Mesendoderm (in vitro differentiated cells): Measurements from ENCODE around the gene HTR2A.
A peak's percentile ranks its signal among the peaks of the same experiment; 100 is the strongest.

Source experiments
- DNase-seq: peaks from one replicate; pipeline ENCODE4 v3.0.0; 2013
- H2AK5ac ChIP-seq: 2 replicates; pipeline ENCODE4 v1.6.1; 2013; ENCODE audit warnings: low read length, inconsistent platforms
- H2BK120ac ChIP-seq: 2 replicates; pipeline ENCODE4 v1.6.1; 2013; ENCODE audit warnings: low read depth, mild to moderate bottlenecking, low read length, moderate library complexity, mixed read lengths
- H2BK15ac ChIP-seq: replicated peaks from 2 replicates; pipeline ENCODE4 v1.6.1; 2013; ENCODE audit warnings: low read depth, mild to moderate bottlenecking, moderate library complexity
- H2BK5ac ChIP-seq: 2 replicates; pipeline ENCODE4 v1.6.1; 2013; ENCODE audit warnings: low read length, inconsistent platforms
- H3K18ac ChIP-seq: 2 replicates; pipeline ENCODE4 v1.6.1; 2013; ENCODE audit warnings: mild to moderate bottlenecking, low read length, mixed read lengths
- H3K23ac ChIP-seq: one replicate; pipeline ENCODE4 v1.6.1; 2013; ENCODE audit warnings: low read length
- H3K27ac ChIP-seq: 2 replicates; pipeline ENCODE4 v1.5.1; 2013; ENCODE audit warnings: low read depth, mild to moderate bottlenecking, inconsistent platforms, low read length, moderate library complexity
- H3K27me3 ChIP-seq: 2 replicates; pipeline ENCODE4 v1.6.1; 2013; ENCODE audit warnings: low read length, control low read depth, mild to moderate bottlenecking, inconsistent platforms; ENCODE audit not compliant: insufficient read depth, poor library complexity
- H3K36me3 ChIP-seq: 2 replicates; pipeline ENCODE4 v1.6.1; 2013; ENCODE audit warnings: low read length, inconsistent platforms; ENCODE audit not compliant: control insufficient read depth, insufficient read depth
- H3K4ac ChIP-seq: one replicate; pipeline ENCODE4 v1.6.1; 2013; ENCODE audit warnings: low read depth, mild to moderate bottlenecking, low read length, moderate library complexity
- H3K4me1 ChIP-seq: 2 replicates; pipeline ENCODE4 v1.6.1; 2013; ENCODE audit warnings: low read depth, low read length, inconsistent platforms; ENCODE audit not compliant: control insufficient read depth
- H3K4me2 ChIP-seq: 2 replicates; pipeline ENCODE4 v1.6.1; 2013; ENCODE audit warnings: low read length
- H3K4me3 ChIP-seq: 2 replicates; pipeline ENCODE4 v1.5.1; 2013; ENCODE audit warnings: mild to moderate bottlenecking, low read length
- H3K56ac ChIP-seq: one replicate; pipeline ENCODE4 v1.6.1; 2013; ENCODE audit warnings: low read length
- H3K79me1 ChIP-seq: 2 replicates; pipeline ENCODE4 v1.6.1; 2013; ENCODE audit warnings: low read length, inconsistent platforms
- H3K79me2 ChIP-seq: 2 replicates; pipeline ENCODE4 v1.6.1; 2013; ENCODE audit warnings: mild to moderate bottlenecking, low read length; ENCODE audit not compliant: control insufficient read depth, insufficient read depth
- H3K9ac ChIP-seq: 2 replicates; pipeline ENCODE4 v1.6.1; 2013; ENCODE audit warnings: low read length, inconsistent platforms
- H4K5ac ChIP-seq: one replicate; pipeline ENCODE4 v1.6.1; 2013; ENCODE audit warnings: low read length
- H4K8ac ChIP-seq: one replicate; pipeline ENCODE4 v1.6.1; 2013; ENCODE audit warnings: low read depth, mild to moderate bottlenecking, control low read depth, low read length, moderate library complexity
- whole genome bisulfite sequencing: extraction: QIAGEN DNeasy Blood & Tissue Kit; methylation state at CpG from one replicate; pipeline ENCODE4 v1.1.7; 2013; ENCODE audit warnings: low lambda C conversion rate, missing lambda C conversion rate; ENCODE audit not compliant: insufficient coverage; ENCODE audit errors: extremely low coverage; 5-methylcytosine and 5-hydroxymethylcytosine counted together

Gene HTR2A

DNA sequence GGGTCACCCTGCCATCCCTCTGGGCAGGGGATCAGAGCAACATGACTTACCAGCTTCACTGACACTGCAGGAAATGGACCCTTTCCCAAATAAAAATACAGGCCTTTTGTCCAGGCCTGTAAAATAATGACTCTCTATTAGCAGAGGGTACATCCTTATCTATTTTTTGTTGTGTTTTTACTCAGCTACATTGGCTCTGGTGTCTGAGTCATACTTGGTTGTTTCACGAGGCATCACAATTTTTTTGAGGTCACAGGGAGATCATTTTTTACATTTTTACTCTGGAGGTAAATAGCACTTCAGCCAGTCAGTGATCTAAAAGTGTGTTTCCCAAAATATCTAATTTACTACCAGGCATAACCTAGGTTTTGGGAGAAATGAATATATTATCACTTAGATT lies 6.9 kb upstream of the HTR2A start:
- Histone ChIP-seq H2BK120ac (no peak overlapping the region), H2BK15ac (no peak overlapping the region), H3K4me3 (no peak overlapping the region), H2BK5ac (no peak overlapping the region), H3K27me3 (no peaks in the 10 kb centered on the region), H2AK5ac (no peak overlapping the region), H3K4me1 (no peaks in the 10 kb centered on the region), H3K56ac (no peak overlapping the region), H3K79me2 (no peaks in the 10 kb centered on the region), H4K5ac (no peak overlapping the region), H3K4me2 (no peak overlapping the region), H4K8ac (no peak overlapping the region), H3K18ac (no peak overlapping the region), H3K36me3 (no peaks in the 10 kb centered on the region), H3K23ac (no peak overlapping the region), H3K27ac (no peak overlapping the region), H3K79me1 (no peaks in the 10 kb centered on the region), H3K4ac (no peak overlapping the region), H3K9ac (no peak overlapping the region)
- DNase-seq = no peak
- WGBS = no CpG with 5 or more reads among the region's 1 CpG

DNA sequence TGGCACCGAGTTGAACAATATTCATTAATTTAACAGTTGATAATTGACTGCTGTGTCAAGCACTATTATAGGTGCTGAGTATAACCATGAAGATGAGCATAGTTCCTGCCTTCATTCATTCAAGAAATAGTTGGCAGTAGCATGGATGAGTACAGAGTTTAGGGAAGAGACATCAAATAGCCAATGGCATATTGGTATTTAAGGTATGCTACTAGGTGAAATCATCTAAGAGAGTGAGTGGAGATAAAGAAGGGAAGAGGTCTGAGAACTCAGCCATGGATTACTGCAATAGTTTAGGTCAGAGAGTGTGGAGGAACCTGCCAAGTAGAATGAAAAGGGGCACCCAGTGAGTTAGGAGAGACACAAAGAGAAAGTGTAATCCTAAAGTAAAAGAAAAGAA lies 4.9 kb upstream of the HTR2A start:
- no peak overlapping the region for H3K9ac ChIP-seq
- no peak overlapping the region for H3K4me3 ChIP-seq
- no peak overlapping the region for H3K18ac ChIP-seq
- H3K27ac ChIP-seq = no peak overlapping the region
- H3K79me2 ChIP-seq = no peaks in the 10 kb centered on the region
- H2AK5ac ChIP-seq = no peak overlapping the region
- WGBS = no CpG with 5 or more reads among the region's 1 CpG
- no peak overlapping the region for H4K5ac ChIP-seq
- H3K23ac ChIP-seq = no peak overlapping the region
- H3K36me3 ChIP-seq = no peaks in the 10 kb centered on the region
- no peak overlapping the region for H2BK5ac ChIP-seq
- H3K56ac ChIP-seq = no peak overlapping the region
- H3K4me2 ChIP-seq = no peak overlapping the region
- no peaks in the 10 kb centered on the region for H3K4me1 ChIP-seq
- H3K4ac ChIP-seq = no peak overlapping the region
- no peak overlapping the region for H4K8ac ChIP-seq
- no peaks in the 10 kb centered on the region for H3K79me1 ChIP-seq
- no peaks in the 10 kb centered on the region for H3K27me3 ChIP-seq
- peak; percentile 40 for DNase-seq
- no peak overlapping the region for H2BK120ac ChIP-seq
- H2BK15ac ChIP-seq = no peak overlapping the region

DNA sequence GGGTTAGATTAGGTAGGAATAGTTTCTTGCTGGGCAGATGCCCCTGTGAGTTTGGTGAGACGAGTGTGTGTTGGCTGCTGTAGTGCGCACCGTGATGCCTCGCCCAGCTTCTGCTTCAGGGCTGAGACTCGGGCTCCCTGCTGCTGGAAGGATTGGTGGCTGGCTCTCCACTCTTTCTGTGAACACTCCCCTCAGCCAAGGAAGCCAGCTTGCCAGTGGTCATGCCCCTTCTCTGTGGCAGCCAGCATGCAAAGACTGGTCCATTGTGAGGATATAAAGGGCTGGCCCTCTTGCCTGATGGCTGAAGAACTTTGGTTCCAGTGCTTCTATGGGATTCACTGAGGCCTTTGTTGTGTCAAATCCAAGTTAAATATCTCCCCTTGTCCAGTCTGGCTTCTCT lies 2.9 kb upstream of the HTR2A start:
- Histone ChIP-seq H2BK5ac (no peak overlapping the region), H3K36me3 (no peaks in the 10 kb centered on the region), H2AK5ac (no peak overlapping the region), H3K27me3 (no peaks in the 10 kb centered on the region), H3K9ac (no peak overlapping the region), H2BK120ac (no peak overlapping the region), H2BK15ac (no peak overlapping the region), H4K8ac (no peak overlapping the region), H3K4me3 (no peak overlapping the region), H3K4me2 (no peak overlapping the region), H3K18ac (no peak overlapping the region), H3K4me1 (no peaks in the 10 kb centered on the region), H3K27ac (no peak overlapping the region), H3K79me2 (no peaks in the 10 kb centered on the region), H3K56ac (no peak overlapping the region), H3K4ac (no peak overlapping the region), H4K5ac (no peak overlapping the region), H3K23ac (no peak overlapping the region), H3K79me1 (no peaks in the 10 kb centered on the region)
- DNase-seq = no peak
- no CpG with 5 or more reads among the region's 5 CpGs for WGBS

DNA sequence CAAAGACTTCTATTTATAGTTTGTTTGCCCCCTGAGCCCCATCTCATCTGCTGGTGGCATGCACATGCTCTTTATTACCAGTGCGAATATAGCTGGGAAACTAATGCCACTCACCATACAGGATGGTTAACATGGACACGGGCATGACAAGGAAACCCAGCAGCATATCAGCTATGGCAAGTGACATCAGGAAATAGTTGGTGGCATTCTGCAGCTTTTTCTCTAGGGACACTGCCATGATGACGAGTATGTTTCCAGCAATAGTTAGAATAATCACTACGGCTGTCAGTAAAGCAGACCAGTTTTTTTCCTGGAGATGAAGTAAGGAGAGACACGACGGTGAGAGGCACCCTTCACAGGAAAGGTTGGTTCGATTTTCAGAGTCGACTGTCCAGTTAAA lies 1.5 kb downstream of the HTR2A start:
- no peak overlapping the region for H4K5ac ChIP-seq
- no peak overlapping the region for H3K18ac ChIP-seq
- H3K23ac ChIP-seq = no peak overlapping the region
- H3K79me2 ChIP-seq = no peaks in the 10 kb centered on the region
- H3K4me1 ChIP-seq = peaks cover 3% of the 10 kb centered on the region
- no peak overlapping the region for H3K27ac ChIP-seq
- H2AK5ac ChIP-seq = no peak overlapping the region
- H3K4me3 ChIP-seq = no peak overlapping the region
- H2BK5ac ChIP-seq = no peak overlapping the region
- H3K9ac ChIP-seq = no peak overlapping the region
- no peak overlapping the region for H2BK120ac ChIP-seq
- H3K79me1 ChIP-seq = no peaks in the 10 kb centered on the region
- H2BK15ac ChIP-seq = no peak overlapping the region
- no peaks in the 10 kb centered on the region for H3K27me3 ChIP-seq
- no peaks in the 10 kb centered on the region for H3K36me3 ChIP-seq
- no peak overlapping the region for H3K56ac ChIP-seq
- no CpG with 5 or more reads among the region's 8 CpGs for WGBS
- no peak overlapping the region for H3K4ac ChIP-seq
- no peak overlapping the region for H3K4me2 ChIP-seq
- no peak overlapping the region for H4K8ac ChIP-seq
- no peak for DNase-seq

DNA sequence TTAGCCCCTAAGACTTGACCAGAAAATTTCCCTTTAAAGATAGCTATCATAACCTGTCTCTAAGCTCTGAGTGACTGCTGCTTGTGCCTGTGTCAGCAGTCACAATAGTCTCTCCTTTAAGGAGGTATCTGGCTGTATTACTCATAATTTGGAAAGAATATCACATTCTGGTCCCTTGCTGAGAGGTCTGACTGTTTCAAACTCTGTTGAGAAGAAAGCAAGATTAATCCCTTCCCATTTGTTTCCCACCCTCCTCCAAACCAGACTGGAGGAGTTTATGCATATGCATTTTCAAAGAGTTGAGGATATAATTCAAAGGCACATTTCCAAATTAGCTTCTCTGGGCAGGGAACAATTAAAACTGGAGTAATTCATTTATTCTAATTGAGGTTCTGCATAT lies 2.3 kb downstream of the HTR2A start:
- Histone ChIP-seq H2AK5ac (no peak overlapping the region), H3K79me2 (no peaks in the 10 kb centered on the region), H3K18ac (no peak overlapping the region), H3K4ac (no peak overlapping the region), H2BK5ac (no peak overlapping the region), H2BK15ac (no peak overlapping the region), H3K4me3 (no peak overlapping the region), H3K23ac (no peak overlapping the region), H3K36me3 (no peaks in the 10 kb centered on the region), H3K56ac (peak overlapping the region; percentile 58), H4K5ac (no peak overlapping the region), H3K9ac (peak overlapping the region; percentile 47), H3K27ac (no peak overlapping the region), H3K4me2 (peak overlapping the region; percentile 4), H3K4me1 (peaks cover 3% of the 10 kb centered on the region), H2BK120ac (no peak overlapping the region), H4K8ac (no peak overlapping the region), H3K27me3 (no peaks in the 10 kb centered on the region), H3K79me1 (no peaks in the 10 kb centered on the region)
- DNase-seq = no peak

DNA sequence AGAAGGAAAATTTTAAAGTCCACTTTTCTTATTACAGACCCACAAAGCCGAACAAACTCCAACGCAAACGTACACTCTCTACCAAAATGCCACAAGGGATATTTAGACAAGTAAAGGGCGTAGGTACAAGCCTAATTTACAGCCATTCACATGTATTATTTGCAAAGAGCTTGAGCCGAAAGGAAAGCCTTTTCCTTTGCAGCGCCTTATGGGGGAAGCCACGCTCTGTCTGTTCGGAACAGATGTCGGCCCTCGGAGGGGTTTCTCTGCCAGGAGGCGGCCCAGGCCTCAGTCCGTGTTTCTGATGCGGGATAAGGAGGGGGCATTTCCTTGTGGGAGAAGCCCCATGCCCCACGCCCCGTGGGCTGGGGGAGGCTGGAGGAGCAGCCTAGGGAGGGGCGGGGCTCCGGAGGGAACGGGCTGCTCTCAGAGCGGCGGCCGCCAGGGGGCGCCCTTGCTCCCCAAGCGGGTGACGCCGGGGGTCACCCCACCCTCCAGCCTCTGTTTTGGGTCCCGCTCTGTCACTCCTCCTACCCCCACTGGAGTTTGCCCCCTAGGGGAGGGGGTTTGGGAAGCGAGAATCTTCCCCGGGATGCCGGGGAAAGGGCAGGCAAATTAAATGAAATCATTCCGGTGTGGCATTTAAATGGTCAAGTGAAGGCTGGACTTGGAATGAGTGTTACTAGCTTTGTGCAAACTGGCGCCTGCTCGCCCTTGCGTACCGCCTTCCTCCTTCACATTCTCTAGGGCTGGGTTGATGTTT lies 2.9 kb downstream of the HTR2A start:
- Histone ChIP-seq H3K27ac (no peak overlapping the region), H3K23ac (no peak overlapping the region), H4K5ac (no peak overlapping the region), H3K56ac (peak overlapping the region; percentile 87), H4K8ac (no peak overlapping the region), H3K36me3 (no peaks in the 10 kb centered on the region), H3K27me3 (no peaks in the 10 kb centered on the region), H3K4me1 (peaks cover 3% of the 10 kb centered on the region), H2BK15ac (no peak overlapping the region), H3K9ac (peak overlapping the region; percentile 73), H3K4me3 (peak overlapping the region; percentile 49), H3K79me1 (no peaks in the 10 kb centered on the region), H2BK5ac (no peak overlapping the region), H3K4me2 (peak overlapping the region; percentile 73), H2BK120ac (no peak overlapping the region), H3K4ac (no peak overlapping the region), H2AK5ac (no peak overlapping the region), H3K79me2 (no peaks in the 10 kb centered on the region), H3K18ac (no peak overlapping the region)
- WGBS = no CpG with 5 or more reads among the region's 34 CpGs
- peak; percentile 70 for DNase-seq
